HCT116 (cell line): ENCODE measurements around the gene GRIN2C. TPM values are rescaled to one million over a fixed set of nuclear protein-coding genes. Genes with fewer than 3 reads are reported as not detected.

Source experiments
- ATAC-seq: fragments of 200-7000 bp; cut with Tn5 transposase; 2 replicates; pipeline ENCODE4 v1.9.1; 2020; ENCODE audit warnings: mild to moderate bottlenecking, moderate library complexity
- BruUV-seq: library from RNA; stranded (reverse); fragments of 400-500 nt; replicated peaks from 2 replicates; lab custom pipeline; 2021; lab: Mats Ljungman, UMichigan
- CTCF ChIA-PET: fragments of 300-600 bp; sonication (Branson Sonifier 250); formaldehyde crosslinking; loops from one replicate; lab custom pipeline; 2021; ENCODE audit warnings: antibody characterized with exemption; lab: Charles Lee
- POLR2A ChIA-PET: fragments of 300-600, 350-600 bp; sonication (Branson Sonifier 250); formaldehyde crosslinking; loops from one replicate; lab custom pipeline; 2021; ENCODE audit warnings: antibody characterized with exemption; lab: Charles Lee
- RAD21 ChIA-PET, 2 experiments: fragments of 300-600 bp; sonication (Branson Sonifier 250); formaldehyde crosslinking; loops; one replicate each; lab custom pipeline; 2023; ENCODE audit warnings: low total read pairs in 2 of 2; ENCODE audit not compliant: uncharacterized antibody in 2 of 2, unreplicated experiment in 2 of 2, low non-redundant PET in 1 of 2; lab: Charles Lee
- DNase-seq: peaks from one replicate; pipeline ENCODE4 v3.0.0-alpha.2; 2010; ENCODE audit warnings: low read depth, low spot score
- H2AFZ ChIP-seq: fragments of 200-600 bp; shearing (Covaris generic), sonication (generic); 2 replicates; pipeline ENCODE4 v1.6.1; 2017; ENCODE audit warnings: low read depth, mixed run types, mixed read lengths, antibody characterized with exemption, low read length; ENCODE audit not compliant: poor library complexity, severe bottlenecking
- H3K27ac ChIP-seq: 2 replicates; pipeline ENCODE4 v1.5.1; 2012; ENCODE audit warnings: low read depth, low read length
- H3K27me3 ChIP-seq: fragments of 200-600 bp; sonication (generic); 2 replicates; pipeline ENCODE4 v1.6.1; 2016; ENCODE audit warnings: mixed run types, low read length, mixed read lengths; ENCODE audit not compliant: insufficient read depth
- H3K36me3 ChIP-seq, 2 experiments: fragments of 200-500 bp in 1 of 2; fragments of 200-600 bp in 1 of 2; sonication (Bioruptor generic) in 1 of 2; sonication (generic) in 1 of 2; 2 replicates each; pipeline versions ENCODE4 v1.5.1 to v1.6.1; 2014 to 2016; ENCODE audit warnings: low read length in 2 of 2, inconsistent platforms in 1 of 2, mixed read lengths in 1 of 2, mixed run types in 1 of 2; ENCODE audit not compliant: insufficient read depth in 2 of 2, control insufficient read depth in 1 of 2
- H3K4me1 ChIP-seq, 2 experiments: fragments of 200-600 bp in 1 of 2; sonication (generic) in 1 of 2; 2 replicates each; pipeline versions ENCODE4 v1.5.1 to v1.6.1; 2012 to 2017; ENCODE audit warnings: low read length in 2 of 2, inconsistent platforms in 1 of 2, mild to moderate bottlenecking in 1 of 2, mixed read lengths in 1 of 2, mixed run types in 1 of 2, moderate library complexity in 1 of 2; ENCODE audit not compliant: insufficient read depth in 2 of 2, control insufficient read depth in 1 of 2
- H3K4me2 ChIP-seq: fragments of 200-600 bp; sonication (generic); 2 replicates; pipeline ENCODE4 v1.6.1; 2017; ENCODE audit warnings: mixed run types, low read length, mixed read lengths
- H3K4me3 ChIP-seq, 2 experiments: fragments of 200-600 bp in 1 of 2; sonication (generic) in 1 of 2; replicated peaks in 1 of 2; 2 replicates each; pipeline ENCODE4 v1.5.1; 2011 to 2016; ENCODE audit warnings: low read length in 2 of 2, control low read depth in 1 of 2, low read depth in 1 of 2, mild to moderate bottlenecking in 1 of 2, mixed read lengths in 1 of 2, mixed run types in 1 of 2
- H3K79me2 ChIP-seq: fragments of 200-600 bp; sonication (generic); 2 replicates; pipeline ENCODE4 v1.6.1; 2017; ENCODE audit warnings: mild to moderate bottlenecking, mixed run types, low read length, moderate library complexity, mixed read lengths; ENCODE audit not compliant: insufficient read depth
- H3K9ac ChIP-seq: fragments of 200-600 bp; sonication (generic); 2 replicates; pipeline ENCODE4 v1.6.1; 2016; ENCODE audit warnings: low read length, mixed read lengths
- H3K9me2 ChIP-seq: fragments of 200-600 bp; sonication (generic), shearing (Covaris generic); 2 replicates; pipeline ENCODE4 v1.6.1; 2017; ENCODE audit warnings: mixed run types, mild to moderate bottlenecking, moderate library complexity; ENCODE audit not compliant: insufficient read depth
- H3K9me3 ChIP-seq, 2 experiments: fragments of 200-500 bp in 1 of 2; fragments of 200-600 bp in 1 of 2; sonication (Bioruptor generic) in 1 of 2; sonication (generic) in 1 of 2; 2 replicates each; pipeline ENCODE4 v1.6.1; 2014 to 2017; ENCODE audit warnings: low read length in 2 of 2, mixed read lengths in 2 of 2, inconsistent platforms in 1 of 2, low read depth in 1 of 2, mild to moderate bottlenecking in 1 of 2, mixed run types in 1 of 2, moderate library complexity in 1 of 2; ENCODE audit not compliant: control insufficient read depth in 1 of 2, insufficient read depth in 1 of 2
- H4K20me1 ChIP-seq: fragments of 200-600 bp; sonication (generic), shearing (Covaris generic); 2 replicates; pipeline ENCODE4 v1.6.1; 2017; ENCODE audit warnings: mixed run types, mild to moderate bottlenecking, moderate library complexity; ENCODE audit not compliant: insufficient read depth
- ATF3 ChIP-seq: IDR thresholded peaks from 2 replicates; pipeline ENCODE4 v1.6.1; 2012
- CBX3 ChIP-seq: IDR thresholded peaks from 2 replicates; pipeline ENCODE4 v1.6.1; 2012; ENCODE audit warnings: low read depth
- CTCF ChIP-seq, 3 experiments: fragments of 200-600 bp in 1 of 3; sonication (generic) in 1 of 3; IDR thresholded peaks in 2 of 3; conservative IDR thresholded peaks in 1 of 3; 2 replicates each; pipeline ENCODE4 v1.5.1; 2012 to 2017; ENCODE audit warnings: low read depth in 2 of 3, low read length in 2 of 3, antibody characterized with exemption in 1 of 3, borderline replicate concordance in 1 of 3, control low read depth in 1 of 3, mild to moderate bottlenecking in 1 of 3, mixed read lengths in 1 of 3, mixed run types in 1 of 3, moderate library complexity in 1 of 3; ENCODE audit not compliant: insufficient read depth in 1 of 3
- EGR1 ChIP-seq: IDR thresholded peaks from 2 replicates; pipeline ENCODE4 v1.6.1; 2012; ENCODE audit warnings: low read depth
- ELF1 ChIP-seq: IDR thresholded peaks from 2 replicates; pipeline ENCODE4 v1.6.1; 2012; ENCODE audit warnings: low read depth, borderline replicate concordance
- EZH2phosphoT487 ChIP-seq: fragments of 200-600 bp; IDR thresholded peaks from 2 replicates; pipeline ENCODE4 v1.6.1; 2018; ENCODE audit warnings: antibody characterized with exemption, borderline replicate concordance
- FOSL1 ChIP-seq: IDR thresholded peaks from 2 replicates; pipeline ENCODE4 v1.6.1; 2012; ENCODE audit warnings: low read depth
- JUND ChIP-seq: IDR thresholded peaks from 2 replicates; pipeline ENCODE4 v1.6.1; 2012
- MAX ChIP-seq: IDR thresholded peaks from 2 replicates; pipeline ENCODE4 v1.6.1; 2012
- POLR2AphosphoS5 ChIP-seq: IDR thresholded peaks from 2 replicates; pipeline ENCODE4 v1.6.1; 2011; ENCODE audit warnings: mild to moderate bottlenecking, low read depth, low read length, moderate library complexity
- RAD21 ChIP-seq: IDR thresholded peaks from 2 replicates; pipeline ENCODE4 v1.6.1; 2012; ENCODE audit warnings: low read depth, mild to moderate bottlenecking
- REST ChIP-seq: IDR thresholded peaks from 2 replicates; pipeline ENCODE4 v1.6.1; 2012; ENCODE audit warnings: low read depth
- SIN3A ChIP-seq: IDR thresholded peaks from 2 replicates; pipeline ENCODE4 v1.6.1; 2012; ENCODE audit warnings: low read depth
- SP1 ChIP-seq: IDR thresholded peaks from 2 replicates; pipeline ENCODE4 v1.6.1; 2012; ENCODE audit warnings: low read depth
- SRF ChIP-seq: IDR thresholded peaks from 2 replicates; pipeline ENCODE4 v1.6.1; 2012; ENCODE audit warnings: low read depth
- TCF7L2 ChIP-seq: IDR thresholded peaks from 2 replicates; pipeline ENCODE4 v1.7.0; 2011; ENCODE audit warnings: borderline replicate concordance, inconsistent platforms; ENCODE audit not compliant: insufficient read depth, insufficient read length; ENCODE audit errors: extremely low read depth
- YY1 ChIP-seq: IDR thresholded peaks from 2 replicates; pipeline ENCODE4 v1.6.1; 2011; ENCODE audit warnings: low read length, low read depth, moderate library complexity, mild to moderate bottlenecking; ENCODE audit not compliant: insufficient replicate concordance; ENCODE audit errors: extremely low read depth
- ZBTB33 ChIP-seq: IDR thresholded peaks from 2 replicates; pipeline ENCODE4 v1.6.1; 2011; ENCODE audit warnings: mild to moderate bottlenecking, low read length, moderate library complexity; ENCODE audit not compliant: insufficient replicate concordance; ENCODE audit errors: extremely low read depth
- ZFX ChIP-seq: fragments of 450-650 bp; IDR thresholded peaks from 2 replicates; pipeline ENCODE4 v1.6.1; 2017
- ZNF274 ChIP-seq: fragments of 200-500 bp; sonication (Bioruptor generic); IDR thresholded peaks from 2 replicates; pipeline ENCODE4 v1.6.1; 2014; ENCODE audit warnings: mild to moderate bottlenecking, low read depth, low read length, inconsistent platforms
- intact Hi-C: fragments of 100-400 bp; cut with micrococcal nuclease; formaldehyde crosslinking; loops from 2 replicates; pipeline ENCODE4 v1.10.0; 2022
- total RNA-seq: library from RNA; stranded (reverse); gene quantifications from one replicate; pipeline ENCODE4 v1.2.1, GENCODE V29; 2021; ENCODE audit not compliant: unreplicated experiment

Gene GRIN2C
- total RNA-seq, 1 experiment from 2014 or later: 2.2 TPM

- Histone ChIP-seq H3K9ac (peak overlapping the region; percentile 90), H3K36me3 (no peaks in the 10 kb centered on the region), H3K4me3 (peak overlapping the region in 1 of 2 experiments; percentile 87; a peak in 3 of 4 replicates), H3K27me3 (no peaks in the 10 kb centered on the region), H3K9me3 (no peaks in the 10 kb centered on the region), H3K79me2 (peaks cover 12% of the 10 kb centered on the region), H2AFZ (no peak overlapping the region), H3K27ac (peak overlapping the region; percentile 77; the same call in 1 of the 2 replicates), H3K4me2 (peak overlapping the region; percentile 99), H4K20me1 (no peaks in the 10 kb centered on the region), H3K9me2 (no peaks in the 10 kb centered on the region), H3K4me1 (peaks cover 14 to 51% of the 10 kb centered on the region in 2 experiments)
- BruUV-seq: no TSS peak
- no peak for TF ChIP-seq FOSL1
- TF ChIP-seq ZFX: no peak
- no peak for TF ChIP-seq MAX
- no peak for TF ChIP-seq EZH2phosphoT487
- no peak for TF ChIP-seq RAD21
- TF ChIP-seq SIN3A: no peak
- TF ChIP-seq SRF: no peak
- no peak for TF ChIP-seq YY1
- no peak for TF ChIP-seq TCF7L2
- TF ChIP-seq ZNF274: no peak
- TF ChIP-seq CBX3: no peak
- TF ChIP-seq ZBTB33: no peak
- no peak for TF ChIP-seq CTCF (IDR thresholded peaks at IDR 0.05 in 2 of 3, conservative IDR thresholded peaks at IDR 0.05 in 1 of 3; ENCODE audit: borderline replicate concordance in 1 of 3, insufficient read depth in 1 of 3, low read depth in 2 of 3, low read length in 2 of 3)
- TF ChIP-seq ATF3: no peak
- TF ChIP-seq REST: no peak
- no peak for TF ChIP-seq JUND
- TF ChIP-seq POLR2AphosphoS5: no peak
- no peak for TF ChIP-seq EGR1
- no peak for TF ChIP-seq ELF1
- no peak for TF ChIP-seq SP1
- ChIA-PET RAD21 (interaction anchor here in 1 of 2 experiments (2.3 kb wide), 1 partner anchor 87 kb away, joined by 11 read pairs; no protein-coding TSS in a partner anchor), POLR2A (interaction anchor here (0.6 to 2.3 kb wide), 4 partner anchors 11 to 78 kb away, joined by 3 to 23 read pairs (median 3); no protein-coding TSS in a partner anchor), CTCF (interaction anchor here (1.0 to 3.1 kb wide), 3 partner anchors 12 to 86 kb away, joined by 3 to 40 read pairs (median 21); partner anchors contain the start of gene OTOP2)
- intact Hi-C loops: loop anchor here (5.0 kb wide), 3 partner anchors 83 to 158 kb away; partner anchors contain the start of gene NAT9
- DNase-seq (no peak), ATAC-seq (no peak)
These were observed 14.9 kb upstream of the GRIN2C start for GRCh38 chr17:74874615-74875037.
